ENCODE results near the gene SMPD3.

DNA sequence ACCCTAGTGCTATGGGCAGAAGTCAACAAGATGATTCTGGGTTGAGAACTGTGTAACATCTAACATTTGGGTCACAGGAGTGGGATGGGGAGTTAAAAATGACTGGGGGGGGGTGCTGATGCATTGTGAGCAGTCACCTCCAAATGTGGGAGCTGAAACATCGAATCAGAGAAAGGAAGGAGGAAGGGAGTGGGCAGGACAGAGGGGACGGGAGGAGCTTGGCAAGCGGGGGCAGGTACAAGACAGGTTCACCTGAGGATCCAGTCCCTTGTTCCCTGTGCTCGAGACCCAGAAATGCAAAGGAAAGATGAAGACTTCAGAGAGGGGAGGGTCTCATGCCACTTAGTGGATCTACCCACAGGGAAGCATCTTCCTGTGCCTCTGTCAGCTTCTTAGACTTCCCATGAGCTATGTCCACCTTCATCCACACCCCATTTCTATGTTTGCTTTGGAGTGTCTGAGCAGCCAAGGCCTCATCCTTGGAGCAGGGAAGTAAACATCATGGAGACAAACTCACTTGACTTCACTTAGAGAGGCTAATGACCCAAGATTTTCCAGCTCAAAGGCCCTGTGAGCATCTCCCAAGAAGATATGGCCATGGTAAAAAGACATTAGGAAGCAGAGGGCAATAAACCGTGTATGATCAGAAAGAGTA is 20.5 kb downstream of the SMPD3 start:
- TF ChIP-seq CTCF (conservative IDR thresholded peaks at IDR 0.05 in 1 of 2, IDR thresholded peaks at IDR 0.05 in 1 of 2; ENCODE audit: extremely low read depth in 1 of 2, insufficient read depth in 1 of 2, low read depth in 1 of 2, low read length in 2 of 2), result no peak
- no peak for TF ChIP-seq EZH2 (IDR thresholded peaks at IDR 0.05; ENCODE audit: borderline replicate concordance, low read length)
